HFF-Myc (cell line): Measurements from ENCODE around the gene MEF2A.

Source experiments
- DNase-seq: peaks from one replicate; pipeline ENCODE4 v3.0.0-alpha.2; 2011; ENCODE audit warnings: low read depth; ENCODE audit errors: extremely low read depth
- H3K4me3 ChIP-seq: replicated peaks from 2 replicates; pipeline ENCODE4 v1.5.1; 2011; ENCODE audit warnings: low read depth, mild to moderate bottlenecking, control low read depth, low read length
- TF ChIP-seq, protein P1 (sequence below): IDR thresholded peaks from 2 replicates; pipeline ENCODE4 v1.5.1; 2012; ENCODE audit warnings: mild to moderate bottlenecking, low read depth, low read length, control low read depth; ENCODE audit errors: missing control alignments

MEF2A gene

DNA sequence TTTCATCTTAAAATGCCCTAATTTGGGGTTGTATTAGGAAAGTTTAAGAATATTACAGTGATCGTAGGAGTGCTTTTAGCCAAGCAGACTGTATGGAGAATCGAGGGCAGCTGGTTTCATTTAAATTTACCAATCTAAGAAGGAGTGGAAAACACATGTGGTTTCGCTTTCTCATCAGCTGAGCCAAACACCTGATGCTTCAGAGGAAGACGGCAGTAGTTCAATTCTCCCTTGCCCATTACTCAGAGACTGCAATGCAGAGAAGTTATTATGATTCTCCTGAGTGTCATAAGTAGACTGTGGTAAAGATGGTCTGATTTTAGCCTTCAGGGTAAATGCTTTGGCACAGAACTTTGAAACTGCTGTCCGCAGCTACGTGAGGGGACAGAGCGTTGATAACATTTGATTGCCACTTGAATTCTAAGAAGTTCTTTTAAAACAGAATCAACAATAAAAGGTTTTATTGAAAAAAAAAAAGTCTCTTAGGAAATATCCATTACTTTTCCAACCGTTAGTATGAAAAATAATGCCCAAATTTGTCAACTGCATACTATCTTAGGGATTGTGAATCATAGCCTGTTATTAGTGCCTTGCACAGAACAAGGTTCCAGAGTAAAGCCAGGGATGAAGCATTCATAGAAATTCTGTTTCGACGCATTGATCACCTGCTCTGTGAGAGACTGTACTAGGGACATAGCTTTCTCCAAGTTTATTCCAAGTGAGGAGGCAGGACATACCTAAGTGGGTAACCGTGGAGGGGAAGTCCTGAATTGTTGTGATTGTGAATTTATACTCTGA is 141.9 kb downstream of the MEF2A start:
- peak; percentile 65 for DNase-seq
- TF ChIP-seq, protein P1, sequence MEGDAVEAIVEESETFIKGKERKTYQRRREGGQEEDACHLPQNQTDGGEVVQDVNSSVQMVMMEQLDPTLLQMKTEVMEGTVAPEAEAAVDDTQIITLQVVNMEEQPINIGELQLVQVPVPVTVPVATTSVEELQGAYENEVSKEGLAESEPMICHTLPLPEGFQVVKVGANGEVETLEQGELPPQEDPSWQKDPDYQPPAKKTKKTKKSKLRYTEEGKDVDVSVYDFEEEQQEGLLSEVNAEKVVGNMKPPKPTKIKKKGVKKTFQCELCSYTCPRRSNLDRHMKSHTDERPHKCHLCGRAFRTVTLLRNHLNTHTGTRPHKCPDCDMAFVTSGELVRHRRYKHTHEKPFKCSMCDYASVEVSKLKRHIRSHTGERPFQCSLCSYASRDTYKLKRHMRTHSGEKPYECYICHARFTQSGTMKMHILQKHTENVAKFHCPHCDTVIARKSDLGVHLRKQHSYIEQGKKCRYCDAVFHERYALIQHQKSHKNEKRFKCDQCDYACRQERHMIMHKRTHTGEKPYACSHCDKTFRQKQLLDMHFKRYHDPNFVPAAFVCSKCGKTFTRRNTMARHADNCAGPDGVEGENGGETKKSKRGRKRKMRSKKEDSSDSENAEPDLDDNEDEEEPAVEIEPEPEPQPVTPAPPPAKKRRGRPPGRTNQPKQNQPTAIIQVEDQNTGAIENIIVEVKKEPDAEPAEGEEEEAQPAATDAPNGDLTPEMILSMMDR = no peak
- H3K4me3 ChIP-seq = 0 out of 2 replicates have a peak overlapping the region, but pooled peaks have one; percentile 10

DNA sequence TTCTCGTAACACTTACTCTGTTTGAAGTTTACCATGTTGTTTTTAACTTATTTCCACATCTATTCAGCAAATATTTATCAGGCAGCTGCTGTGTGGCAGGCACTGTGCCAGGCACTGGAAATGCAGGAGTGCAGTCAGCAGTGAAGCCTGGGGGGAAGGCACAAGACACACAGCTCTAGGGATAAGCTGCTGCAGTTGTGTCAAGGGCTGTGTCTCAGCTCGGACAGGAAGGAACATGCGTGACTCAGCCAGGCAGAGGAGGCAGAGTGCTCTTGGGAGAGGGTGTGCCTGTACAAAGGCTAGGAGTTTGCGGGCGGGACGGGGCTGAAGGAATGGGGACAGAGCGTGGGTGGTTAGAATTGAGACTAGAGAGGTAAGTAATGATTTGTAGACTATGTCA is 142.8 kb downstream of the MEF2A start:
- no peak overlapping the region for H3K4me3 ChIP-seq
- TF ChIP-seq, protein P1 = no peak
- DNase-seq = peak; percentile 81

DNA sequence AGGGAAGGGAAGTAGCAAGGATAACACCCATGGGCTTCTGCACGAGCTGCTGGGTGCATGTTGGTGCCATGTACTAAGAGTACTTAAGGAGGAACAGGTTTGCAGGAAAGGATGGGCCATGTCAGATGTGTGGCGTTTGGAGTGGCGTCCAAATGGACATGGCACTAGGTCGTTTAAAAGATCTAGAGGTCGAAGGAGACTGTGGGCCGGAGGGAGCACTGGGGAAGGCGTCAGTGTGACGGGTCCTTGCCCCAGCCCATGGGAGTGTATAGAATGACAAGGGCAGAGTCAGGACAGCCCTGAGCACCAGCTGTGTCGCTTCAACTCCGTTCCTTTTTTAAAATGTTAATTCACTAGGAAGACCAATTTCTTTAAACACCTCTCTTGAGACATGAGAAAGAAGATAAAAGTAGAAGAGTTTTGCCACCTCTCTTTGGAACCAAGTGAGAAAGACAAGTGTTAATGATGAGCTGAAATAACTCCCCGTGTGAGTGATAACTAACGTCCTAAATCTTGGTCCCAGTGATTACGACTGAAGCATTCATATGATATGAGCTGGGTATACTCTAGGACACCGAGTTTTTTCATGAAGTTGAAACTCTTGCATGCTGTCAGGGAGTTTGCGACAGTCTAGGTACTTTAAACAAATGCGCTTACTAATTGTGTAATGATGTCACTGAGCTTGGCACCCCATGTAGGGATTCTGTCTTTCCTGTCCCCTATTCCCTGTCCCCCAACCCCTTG is 143.6 kb downstream of the MEF2A start:
- no peak for DNase-seq
- no peak overlapping the region for H3K4me3 ChIP-seq

DNA sequence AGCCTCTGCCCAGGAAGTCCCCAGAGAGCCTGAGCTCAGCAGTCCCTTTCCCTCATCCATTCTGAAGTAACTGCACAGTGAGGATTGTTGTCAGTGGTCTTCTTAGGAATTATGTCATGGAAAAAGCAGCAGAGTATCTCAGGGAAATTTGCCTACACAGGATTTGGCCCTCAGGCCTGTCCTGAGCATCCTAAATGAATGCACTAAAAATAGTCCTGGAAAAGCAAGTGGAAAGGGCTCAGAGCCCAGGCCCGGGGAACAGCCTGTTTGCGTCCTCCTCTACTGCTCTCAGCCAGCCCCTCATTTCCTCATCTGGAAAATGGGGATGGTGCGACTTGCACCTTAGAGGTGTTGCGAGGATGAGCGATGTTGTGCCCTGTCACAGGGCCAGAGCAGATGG is 145.8 kb downstream of the MEF2A start:
- H3K4me3 ChIP-seq = no peak overlapping the region
- TF ChIP-seq, protein P1 = no peak

More for the DNA sequence above, 143.6 kb downstream of the MEF2A start:
- TF ChIP-seq, protein P1 = no peak

DNA sequence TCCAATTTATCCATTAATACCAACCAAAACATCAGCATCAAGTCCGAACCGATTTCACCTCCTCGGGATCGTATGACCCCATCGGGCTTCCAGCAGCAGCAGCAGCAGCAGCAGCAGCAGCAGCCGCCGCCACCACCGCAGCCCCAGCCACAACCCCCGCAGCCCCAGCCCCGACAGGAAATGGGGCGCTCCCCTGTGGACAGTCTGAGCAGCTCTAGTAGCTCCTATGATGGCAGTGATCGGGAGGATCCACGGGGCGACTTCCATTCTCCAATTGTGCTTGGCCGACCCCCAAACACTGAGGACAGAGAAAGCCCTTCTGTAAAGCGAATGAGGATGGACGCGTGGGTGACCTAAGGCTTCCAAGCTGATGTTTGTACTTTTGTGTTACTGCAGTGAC is 146.6 kb downstream of the MEF2A start:
- no peak overlapping the region for H3K4me3 ChIP-seq
- TF ChIP-seq, protein P1 = no peak
- DNase-seq = no peak

More for the DNA sequence above, 145.8 kb downstream of the MEF2A start:
- DNase-seq = no peak

DNA sequence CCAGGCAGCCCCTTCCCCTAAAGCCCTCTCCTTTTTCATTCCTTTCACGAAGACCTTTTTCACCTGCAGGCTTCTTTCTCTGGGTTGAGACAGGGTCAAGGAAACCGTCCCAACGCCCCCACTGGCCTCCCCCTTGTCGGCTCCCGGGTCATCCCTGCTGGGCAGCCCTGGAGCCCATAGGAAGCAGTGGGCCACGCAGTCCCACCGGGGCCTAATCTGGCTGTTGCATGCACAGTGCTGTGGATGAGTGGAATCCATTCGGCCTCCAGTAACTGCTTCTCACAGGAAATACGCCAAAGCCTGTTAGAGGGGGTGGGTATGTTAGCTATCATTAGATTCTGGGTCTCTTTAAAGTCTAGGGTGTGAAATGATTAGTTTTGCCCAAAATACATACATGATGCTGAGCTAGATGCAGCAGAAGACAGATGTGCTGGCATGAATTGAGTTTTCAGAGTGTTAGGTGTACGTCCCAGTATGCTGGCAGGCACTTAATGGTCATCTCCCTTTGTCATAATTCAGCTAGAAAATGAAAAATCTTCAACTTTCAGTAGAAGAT is 150.8 kb downstream of the MEF2A start:
- H3K4me3 ChIP-seq = no peak overlapping the region
- DNase-seq = no peak
- TF ChIP-seq, protein P1 = no peak
